ENCODE data around the gene DIAPH2.

DNA sequence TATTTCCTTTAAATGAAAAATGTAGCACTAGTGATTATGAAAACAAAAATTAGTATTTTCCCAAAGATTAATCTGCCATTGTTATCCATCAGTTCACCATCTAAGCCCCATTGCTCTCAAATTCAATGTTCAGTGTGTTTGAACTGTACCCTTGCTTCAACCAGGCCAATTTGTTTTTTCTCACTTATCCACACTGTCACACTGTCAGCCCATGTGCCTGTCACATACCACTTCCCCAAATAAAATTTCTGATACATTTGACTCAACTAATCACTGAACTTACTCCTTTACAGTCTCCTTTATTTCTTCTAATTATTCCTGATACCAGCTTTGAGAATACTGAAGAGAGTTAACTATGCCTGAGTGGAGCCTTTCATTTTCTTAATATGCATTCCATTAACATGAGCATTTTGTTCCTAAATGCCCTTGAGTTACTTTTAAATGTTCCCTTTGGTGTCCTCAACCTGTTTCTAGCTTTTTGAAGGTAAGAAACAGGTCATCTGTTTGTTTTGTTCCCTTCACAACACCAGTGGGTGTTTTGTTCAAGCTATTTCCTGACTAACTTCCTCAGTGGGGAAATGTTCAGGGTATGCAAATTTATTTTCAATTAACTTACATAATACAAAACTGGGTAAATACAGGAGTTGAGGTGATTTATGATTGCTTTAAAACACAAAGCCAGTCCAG, 316.2 kb downstream of the DIAPH2 start:
- no peak for TF ChIP-seq ZNF565 (CRISPR knock-in tag; conservative IDR thresholded peaks at IDR 0.05; ENCODE audit: low read depth)
- TF ChIP-seq, protein P1, sequence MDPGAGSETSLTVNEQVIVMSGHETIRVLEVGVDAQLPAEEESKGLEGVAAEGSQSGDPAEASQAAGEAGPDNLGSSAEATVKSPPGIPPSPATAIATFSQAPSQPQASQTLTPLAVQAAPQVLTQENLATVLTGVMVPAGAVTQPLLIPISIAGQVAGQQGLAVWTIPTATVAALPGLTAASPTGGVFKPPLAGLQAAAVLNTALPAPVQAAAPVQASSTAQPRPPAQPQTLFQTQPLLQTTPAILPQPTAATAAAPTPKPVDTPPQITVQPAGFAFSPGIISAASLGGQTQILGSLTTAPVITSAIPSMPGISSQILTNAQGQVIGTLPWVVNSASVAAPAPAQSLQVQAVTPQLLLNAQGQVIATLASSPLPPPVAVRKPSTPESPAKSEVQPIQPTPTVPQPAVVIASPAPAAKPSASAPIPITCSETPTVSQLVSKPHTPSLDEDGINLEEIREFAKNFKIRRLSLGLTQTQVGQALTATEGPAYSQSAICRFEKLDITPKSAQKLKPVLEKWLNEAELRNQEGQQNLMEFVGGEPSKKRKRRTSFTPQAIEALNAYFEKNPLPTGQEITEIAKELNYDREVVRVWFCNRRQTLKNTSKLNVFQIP (CRISPR knock-in tag; IDR thresholded peaks at IDR 0.05; ENCODE audit: borderline replicate concordance, low read depth) = no peak
- TF ChIP-seq, protein P2, sequence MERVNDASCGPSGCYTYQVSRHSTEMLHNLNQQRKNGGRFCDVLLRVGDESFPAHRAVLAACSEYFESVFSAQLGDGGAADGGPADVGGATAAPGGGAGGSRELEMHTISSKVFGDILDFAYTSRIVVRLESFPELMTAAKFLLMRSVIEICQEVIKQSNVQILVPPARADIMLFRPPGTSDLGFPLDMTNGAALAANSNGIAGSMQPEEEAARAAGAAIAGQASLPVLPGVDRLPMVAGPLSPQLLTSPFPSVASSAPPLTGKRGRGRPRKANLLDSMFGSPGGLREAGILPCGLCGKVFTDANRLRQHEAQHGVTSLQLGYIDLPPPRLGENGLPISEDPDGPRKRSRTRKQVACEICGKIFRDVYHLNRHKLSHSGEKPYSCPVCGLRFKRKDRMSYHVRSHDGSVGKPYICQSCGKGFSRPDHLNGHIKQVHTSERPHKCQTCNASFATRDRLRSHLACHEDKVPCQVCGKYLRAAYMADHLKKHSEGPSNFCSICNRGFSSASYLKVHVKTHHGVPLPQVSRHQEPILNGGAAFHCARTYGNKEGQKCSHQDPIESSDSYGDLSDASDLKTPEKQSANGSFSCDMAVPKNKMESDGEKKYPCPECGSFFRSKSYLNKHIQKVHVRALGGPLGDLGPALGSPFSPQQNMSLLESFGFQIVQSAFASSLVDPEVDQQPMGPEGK (CRISPR knock-in tag; IDR thresholded peaks at IDR 0.05; ENCODE audit: borderline replicate concordance) = no peak
